Kidney glomerular epithelial cell (primary cell): Measurements from ENCODE around the gene PRLR.
A peak's percentile ranks its signal among the peaks of the same experiment; 100 is the strongest.
"Not testable (repeated sequence)": the region's sequence is repeated elsewhere in the genome, so short reads cannot be mapped to it uniquely, and the experiment has no call there.

Source experiments
- DNase-seq: peaks from one replicate; lab custom pipeline; 2025; lab: John Stamatoyannopoulos, UW

The PRLR gene

DNA sequence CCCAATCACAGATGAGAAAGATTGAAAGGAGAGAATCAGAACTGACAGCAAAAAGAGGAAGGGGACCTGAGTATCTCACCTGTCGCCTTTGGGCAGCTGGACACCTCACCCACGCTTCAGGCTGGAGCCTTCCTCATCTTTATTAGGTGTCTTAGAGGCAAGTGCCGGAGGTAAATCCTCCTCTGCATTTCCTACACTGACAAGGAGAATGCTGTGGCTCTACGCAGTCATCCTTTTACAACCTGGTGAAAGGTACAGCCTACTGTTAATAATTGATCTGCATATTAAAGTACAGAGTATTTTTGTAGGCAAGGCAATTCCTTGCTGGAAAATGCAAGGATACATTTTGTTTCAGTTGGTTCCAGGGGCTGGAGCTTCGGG lies 34.8 kb downstream of the PRLR start:
- no peak for DNase-seq

DNA sequence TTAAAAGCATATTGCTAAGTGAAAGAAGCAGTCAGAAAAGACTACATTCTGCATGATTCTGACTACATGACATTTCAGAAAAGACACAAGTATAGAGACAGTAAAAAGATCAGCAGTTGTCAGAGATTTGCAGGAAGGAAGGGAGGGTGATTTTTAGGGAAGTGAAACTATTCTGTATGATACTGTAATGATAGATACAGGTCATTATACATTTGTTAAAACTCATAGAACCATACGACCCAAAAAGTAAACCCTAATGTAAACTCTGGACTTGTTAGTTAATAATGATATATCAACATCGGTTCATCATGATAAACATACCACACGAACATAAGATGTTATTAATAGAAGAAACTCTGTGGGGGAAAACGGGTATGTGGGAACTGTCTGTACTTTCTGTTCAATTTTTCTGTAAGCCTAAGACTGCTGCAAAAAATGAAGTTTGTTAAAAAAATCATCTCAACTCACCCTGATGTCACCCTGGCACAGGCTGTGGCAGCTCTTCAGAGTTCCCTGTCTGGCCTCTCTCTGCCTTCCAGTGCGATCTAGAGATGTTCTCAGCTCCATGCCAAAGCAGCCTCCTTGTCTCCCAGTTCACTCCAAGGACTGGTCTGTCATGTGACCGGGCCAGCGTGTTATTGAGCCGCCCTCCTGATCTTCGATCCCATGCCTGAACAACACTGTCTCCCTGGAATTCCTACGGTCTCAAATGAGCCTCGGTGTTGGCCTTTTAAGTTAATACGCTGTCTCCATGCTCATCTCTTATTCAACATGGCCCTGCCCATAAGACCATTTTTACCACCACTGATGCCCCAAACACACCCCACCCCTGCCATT lies 35.4 kb downstream of the PRLR start:
- no peak for DNase-seq

DNA sequence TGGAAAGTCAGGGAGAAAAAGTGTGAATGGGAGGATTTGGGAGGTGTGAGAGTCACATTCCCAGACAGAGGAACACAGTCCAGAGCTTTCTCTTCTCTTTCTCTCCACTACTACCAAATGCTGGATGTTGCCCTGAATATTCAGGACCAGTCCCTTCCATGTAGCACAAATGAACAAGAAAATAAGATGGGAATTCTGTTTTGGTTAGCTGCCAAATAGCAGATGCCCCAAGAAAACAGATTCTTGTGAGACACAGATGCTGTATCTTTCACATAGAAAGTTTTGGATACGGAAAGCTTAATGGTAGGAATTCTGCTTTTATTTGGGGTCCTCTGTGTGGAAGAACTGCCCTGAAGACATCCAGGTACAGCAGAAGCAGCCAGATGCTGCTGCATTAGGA lies 37.8 kb downstream of the PRLR start:
- no peak for DNase-seq

DNA sequence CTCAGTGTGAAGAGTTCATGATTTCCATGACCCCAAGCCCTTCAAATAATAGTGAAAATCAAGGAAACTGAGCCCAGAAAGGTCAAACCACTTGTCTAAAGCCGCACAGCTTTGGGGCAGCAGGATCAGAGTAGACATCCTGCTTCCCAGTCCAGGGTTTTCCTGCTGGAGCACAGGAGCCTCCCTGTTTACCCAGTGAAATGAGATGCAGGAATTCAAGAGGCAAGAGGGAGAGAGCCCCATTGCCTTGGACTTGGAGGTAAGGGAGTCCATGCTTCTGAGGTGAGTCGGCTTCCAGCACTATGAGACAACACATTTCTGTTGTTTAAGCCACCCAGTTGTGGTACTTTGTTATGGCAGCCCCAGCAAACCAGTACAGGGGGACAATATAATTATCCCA lies 40.5 kb downstream of the PRLR start:
- not testable (repeated sequence) for DNase-seq

DNA sequence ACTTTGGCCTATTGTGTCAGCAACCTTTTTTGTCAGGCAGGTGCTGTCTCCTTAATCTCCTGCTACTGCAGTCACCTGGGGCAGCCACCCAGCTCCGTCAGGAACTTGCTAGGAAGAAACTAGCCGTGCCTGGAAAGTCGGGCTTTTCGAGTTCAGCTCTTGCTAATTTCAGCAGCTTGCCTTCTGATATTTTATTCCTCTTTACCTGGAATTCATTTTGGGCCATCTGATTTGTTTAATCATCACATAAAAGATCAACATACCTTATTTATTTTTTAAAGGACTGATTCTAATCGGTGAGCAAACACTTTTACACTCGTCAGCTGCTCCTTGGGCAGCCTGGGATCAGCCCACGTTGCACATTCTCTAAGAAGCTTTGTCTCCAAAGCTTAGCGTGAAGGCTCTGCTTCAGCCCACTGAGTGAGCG lies 42.2 kb downstream of the PRLR start:
- no peak for DNase-seq

DNA sequence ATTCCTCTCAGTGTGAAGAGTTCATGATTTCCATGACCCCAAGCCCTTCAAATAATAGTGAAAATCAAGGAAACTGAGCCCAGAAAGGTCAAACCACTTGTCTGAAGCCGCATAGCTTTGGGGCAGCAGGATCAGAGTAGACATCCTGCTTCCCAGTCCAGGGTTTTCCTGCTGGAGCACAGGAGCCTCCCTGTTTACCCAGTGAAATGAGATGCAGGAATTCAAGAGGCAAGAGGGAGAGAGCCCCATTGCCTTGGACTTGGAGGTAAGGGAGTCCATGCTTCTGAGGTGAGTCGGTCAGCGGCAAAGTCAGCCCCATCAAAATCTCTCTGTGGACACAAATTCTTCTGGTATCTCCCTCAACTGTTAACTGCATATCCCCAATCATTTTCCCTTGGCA lies 42.7 kb downstream of the PRLR start:
- DNase-seq = not testable (repeated sequence)

DNA sequence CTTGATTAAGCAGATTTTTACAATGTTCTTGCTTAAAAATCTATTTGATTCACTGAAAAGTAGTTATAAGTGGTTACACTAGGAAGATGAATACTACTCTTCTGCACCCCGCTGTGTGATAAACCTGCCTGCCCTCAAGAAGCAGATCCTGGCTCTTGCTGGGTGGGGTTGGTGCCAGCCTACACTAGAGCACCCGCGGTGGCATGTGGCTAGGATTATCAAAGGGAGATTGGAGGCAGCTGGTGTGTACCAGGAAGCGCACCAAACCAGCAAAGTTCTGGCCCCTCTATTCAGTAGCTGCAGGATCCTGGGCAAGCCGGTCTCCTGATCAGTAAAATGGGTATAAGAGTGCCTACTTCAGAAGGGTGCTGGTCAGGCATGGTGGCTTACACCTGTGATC lies 43.5 kb downstream of the PRLR start:
- no peak for DNase-seq

DNA sequence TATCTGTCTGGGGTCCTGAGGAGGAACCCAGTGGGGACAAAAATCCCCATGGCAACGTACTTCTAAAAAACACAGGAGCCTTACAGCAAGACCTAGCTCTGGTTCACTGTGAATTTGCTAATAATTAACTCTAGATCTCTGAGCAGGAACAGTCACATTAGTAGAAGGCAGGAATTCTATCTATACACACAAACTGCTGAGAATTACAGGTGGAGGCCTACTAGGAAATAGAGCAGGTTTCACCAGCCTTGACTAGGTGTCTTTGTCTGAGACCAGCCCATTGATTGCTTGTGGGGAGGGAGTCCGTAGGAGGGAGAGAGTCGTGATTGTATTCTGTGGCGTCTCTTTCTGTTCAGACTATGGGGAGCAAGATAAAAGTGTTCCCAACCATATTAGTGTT lies 44.8 kb downstream of the PRLR start:
- DNase-seq = peak; percentile 54

DNA sequence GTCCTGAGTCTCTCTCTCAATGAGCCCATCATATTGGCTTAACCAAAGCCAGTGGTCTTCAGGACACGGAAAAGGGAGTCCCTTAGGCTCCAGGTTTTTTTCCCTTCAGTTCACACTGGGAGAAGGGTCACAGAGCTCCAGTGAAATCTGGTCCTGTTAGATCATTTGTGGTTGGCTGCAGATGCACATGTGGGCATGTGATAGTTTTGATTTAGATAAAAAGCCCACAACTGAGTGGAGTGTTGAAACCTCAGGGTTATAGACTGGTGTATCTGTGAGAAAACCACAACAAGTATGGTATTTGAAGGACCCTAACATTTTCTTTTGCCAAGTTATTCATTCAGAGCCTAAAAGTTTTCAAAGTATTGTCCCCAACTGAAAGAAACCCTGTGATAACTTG lies 46.7 kb downstream of the PRLR start:
- no peak for DNase-seq

DNA sequence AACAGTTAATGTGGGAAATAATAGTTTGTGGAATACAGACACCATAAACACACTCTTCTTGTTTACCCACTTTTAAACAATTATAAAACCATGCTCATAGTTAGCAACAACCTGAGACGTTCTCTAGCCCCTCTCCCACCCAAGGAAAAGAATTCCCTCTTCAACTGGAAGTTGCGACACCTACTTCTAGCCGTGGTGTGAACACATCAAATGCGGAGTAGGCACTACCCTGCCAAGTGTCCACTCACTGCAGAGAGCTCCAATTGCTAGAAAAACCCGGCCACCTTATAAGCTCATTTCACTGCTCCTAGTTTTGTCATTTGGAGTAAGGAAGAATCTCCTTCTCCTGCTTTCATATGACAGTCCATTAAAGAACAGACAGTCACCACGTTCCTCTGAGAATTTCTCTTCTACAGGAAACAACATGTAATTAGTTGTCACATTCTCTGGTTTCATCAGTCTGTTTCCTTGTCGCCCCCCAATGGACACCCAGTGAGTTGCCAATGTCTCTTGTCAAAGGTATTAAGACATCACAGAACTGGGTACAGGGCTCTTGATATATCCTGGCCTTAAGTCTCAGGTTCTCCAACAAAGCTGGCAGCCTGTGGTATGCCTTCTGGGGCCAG lies 47.3 kb downstream of the PRLR start:
- DNase-seq = peak; percentile 44

DNA sequence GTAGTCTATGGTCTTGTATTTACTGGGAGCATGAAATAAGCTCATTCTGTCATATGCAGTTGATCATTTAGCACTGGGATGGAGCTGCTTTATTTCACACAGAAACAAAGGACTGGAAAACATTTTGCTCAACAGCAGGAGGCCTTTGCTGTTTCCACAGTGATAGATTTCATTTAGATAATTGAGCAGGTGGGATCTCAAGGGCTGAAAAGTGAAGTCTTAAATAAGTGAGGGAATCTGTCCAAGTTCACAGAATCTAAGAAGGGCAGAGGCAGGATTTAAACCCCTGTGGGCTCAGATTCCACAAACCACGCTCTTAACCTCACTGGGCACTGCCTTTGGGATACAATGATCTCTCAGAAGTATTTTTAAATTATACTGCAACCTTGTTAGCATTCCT lies 47.8 kb downstream of the PRLR start:
- DNase-seq = no peak

DNA sequence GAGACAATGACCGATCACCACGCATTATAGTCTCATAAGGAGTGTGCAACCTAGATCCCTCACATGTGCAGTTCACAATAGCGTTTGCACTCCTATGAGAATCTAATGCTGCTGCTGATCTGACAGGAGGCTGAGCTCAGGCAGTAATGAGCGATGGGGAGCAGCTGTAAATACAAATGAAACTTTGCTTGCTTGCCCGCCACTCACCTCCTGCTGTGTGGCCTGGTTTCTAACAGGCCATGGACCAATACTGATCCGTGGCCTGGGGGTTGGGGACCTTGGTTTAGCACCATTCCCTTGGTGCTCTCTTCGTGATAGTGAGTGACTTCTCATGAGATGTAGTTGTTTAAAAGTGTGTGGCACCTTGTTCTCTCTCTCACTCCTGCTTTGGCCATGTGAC lies 50.2 kb downstream of the PRLR start:
- DNase-seq = no peak

DNA sequence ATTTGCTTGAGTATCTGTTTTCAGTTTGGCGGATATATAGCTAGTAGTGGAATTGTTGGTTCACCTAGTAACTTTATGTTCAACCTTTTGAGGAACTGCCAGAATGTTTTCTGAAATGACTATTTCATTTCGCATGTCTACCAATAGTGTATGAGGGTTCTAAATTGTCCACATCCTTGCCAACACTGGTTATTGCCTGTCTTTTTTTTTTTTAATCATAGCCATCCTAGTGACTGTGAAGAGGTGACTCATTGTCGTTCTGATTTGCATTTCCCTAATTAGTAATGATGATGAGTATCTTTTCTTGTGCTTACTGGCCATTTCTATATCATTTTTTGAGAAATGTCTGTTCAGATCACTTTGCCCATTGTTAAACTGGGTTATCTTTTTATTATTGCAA lies 52.5 kb downstream of the PRLR start:
- DNase-seq = no peak

DNA sequence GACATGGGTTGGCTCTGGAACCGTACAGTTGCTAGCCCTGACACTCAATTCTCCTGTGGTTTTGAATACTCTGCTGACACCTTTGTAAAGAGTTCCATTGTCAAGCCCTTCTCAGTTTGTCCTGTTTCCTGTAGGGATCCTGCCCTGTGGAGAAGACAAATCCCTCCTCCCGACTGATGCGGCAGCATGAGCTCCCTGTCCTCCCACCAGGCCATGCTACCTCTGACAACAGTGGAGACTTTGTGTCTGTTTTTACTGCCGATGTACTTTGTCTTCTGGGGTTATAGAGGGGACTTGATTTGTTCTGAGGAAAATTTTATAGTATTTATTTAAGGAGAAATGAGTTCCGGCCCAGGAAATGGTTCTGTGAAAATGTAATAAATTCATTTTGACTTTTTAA lies 57.8 kb downstream of the PRLR start:
- no peak for DNase-seq

DNA sequence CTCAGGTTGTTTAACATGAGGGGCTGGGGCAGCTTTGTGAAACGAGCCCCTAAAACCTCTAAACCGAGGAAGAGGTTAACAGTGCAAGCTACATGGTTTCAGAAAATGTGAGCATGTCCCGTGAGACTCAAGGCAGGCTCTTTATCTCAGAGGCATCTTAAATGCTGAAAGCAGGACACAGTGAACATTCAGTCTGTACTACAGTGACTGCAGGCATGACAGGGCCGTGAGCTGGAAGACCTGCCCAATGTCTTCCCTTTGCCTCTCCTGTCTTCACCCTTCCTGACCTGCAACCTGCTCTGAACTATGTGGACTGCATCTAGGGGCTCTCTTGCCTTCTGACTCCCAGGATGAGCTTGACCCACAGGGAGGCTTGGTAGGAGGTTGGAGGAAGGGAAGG lies 58.3 kb downstream of the PRLR start:
- no peak for DNase-seq

DNA sequence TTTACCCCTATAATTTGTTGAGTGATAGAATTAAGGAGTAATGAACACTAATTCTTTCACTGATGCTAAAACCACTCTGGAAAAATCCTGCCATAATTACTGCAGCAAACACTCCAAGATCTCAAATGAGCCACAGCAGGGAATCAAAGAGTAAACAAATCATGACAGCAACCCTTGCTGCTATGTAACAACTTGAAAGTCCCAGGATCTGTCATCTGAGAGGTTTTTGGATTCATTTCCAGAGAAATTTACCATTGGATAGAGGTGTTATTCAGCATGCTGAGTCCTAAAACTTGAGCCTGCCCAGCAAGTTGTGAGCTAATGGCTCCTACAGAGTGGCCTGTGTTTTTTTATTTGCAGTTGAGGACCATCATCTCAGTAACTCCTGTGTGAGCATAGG lies 59.2 kb downstream of the PRLR start:
- no peak for DNase-seq

DNA sequence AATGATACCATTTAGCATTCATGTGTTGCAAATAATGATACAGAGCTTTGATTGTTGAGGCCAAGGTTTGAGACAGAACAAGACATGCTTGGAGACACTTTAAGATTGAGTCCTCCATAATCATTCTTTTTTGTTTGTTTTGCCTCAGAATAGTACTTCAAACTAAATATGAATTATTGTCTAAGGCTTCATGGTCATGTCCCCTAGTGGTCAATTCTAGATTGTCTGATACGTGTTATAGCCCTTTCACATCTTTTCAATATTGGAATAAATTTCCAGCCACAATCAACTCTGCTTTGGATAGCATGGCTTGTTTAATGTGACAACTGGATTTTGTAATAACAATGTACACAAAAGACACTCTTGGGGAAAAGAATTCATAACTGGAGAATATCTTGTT lies 64.2 kb downstream of the PRLR start:
- no peak for DNase-seq

DNA sequence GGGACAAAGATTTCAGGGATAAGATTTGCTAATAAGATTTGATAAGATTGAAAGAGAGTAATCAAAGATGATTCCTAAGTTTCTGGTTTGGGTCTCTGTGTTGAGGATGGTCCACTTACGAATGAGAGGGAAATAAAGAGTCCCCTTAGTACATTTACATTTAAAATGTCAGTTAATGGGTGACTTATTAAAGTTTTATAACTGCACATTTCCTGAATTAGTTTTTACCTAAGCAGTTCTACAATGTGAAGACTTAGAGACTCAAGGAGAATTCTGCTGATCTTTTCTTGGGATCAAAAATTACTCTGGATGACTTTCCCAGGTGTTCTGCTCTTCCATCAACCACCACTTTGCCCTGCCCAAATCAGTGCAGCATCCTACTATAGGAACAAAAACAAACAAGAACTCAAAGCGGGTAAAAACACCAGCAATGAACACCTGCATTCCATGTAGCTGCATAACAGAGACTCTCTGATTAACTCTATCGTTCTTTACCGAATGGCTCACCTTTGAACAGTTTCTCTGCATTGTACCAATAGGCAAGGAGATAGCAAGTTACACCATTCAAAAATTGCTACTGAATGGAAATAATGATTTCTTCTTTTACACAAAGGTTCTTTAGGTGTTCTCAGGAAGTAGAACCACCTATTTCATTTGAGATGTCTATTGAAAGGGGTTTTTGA lies 65.3 kb downstream of the PRLR start:
- DNase-seq = no peak

DNA sequence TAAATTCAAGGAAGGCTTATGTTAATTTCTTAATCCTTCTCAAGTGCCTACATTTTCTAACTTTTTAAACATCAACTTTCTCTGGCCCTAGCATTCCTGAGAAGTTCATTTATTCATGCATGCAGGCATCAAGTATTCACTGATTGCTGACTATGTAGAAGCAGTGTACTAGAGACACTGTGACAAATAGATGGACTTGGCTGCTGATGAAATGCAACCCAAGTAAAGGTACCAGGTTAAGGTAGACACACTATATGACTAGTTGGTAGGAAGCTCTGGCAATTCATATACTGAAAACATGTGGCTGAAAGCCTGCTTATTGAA lies 66.6 kb downstream of the PRLR start:
- no peak for DNase-seq

DNA sequence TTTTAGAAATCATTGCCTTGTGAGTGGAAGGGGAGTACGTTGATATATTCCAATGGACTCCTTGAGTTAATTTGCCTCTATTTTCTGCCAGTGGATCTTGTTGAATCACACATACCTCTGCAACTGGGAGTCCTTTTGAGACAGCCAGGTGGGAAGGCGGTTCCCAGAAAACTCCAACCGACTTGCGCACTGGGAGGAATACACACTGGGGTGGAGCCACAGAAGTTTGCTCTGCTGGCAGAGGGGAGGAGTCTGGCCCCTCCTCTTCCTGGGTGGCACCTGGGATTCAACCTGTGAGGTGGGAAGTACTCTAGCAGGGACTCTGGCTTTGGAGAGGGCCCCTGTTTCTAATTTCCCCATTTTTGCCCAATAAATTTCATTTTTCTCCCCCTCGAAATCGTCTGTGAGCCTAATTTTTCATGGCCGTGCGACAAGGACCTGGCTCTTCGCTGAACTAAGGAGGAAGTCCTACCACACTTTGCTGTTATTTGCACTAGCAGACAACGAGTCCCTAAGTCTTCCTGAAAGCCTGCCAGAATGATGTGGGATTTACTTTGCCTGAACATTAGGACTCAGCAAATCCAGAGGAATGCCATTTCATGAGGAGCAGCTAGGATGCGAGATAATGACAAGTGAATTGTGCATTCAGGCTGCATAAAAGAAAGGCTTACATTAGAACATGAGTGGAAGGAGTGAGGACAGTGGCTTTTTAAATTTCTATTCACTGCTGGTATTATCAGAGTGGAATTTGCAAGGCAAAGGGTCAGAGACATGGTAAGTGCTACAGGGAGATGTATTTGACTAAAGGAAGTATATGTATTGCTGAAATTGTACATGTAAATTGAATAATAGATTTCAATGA lies 67.2 kb downstream of the PRLR start:
- DNase-seq = no peak

DNA sequence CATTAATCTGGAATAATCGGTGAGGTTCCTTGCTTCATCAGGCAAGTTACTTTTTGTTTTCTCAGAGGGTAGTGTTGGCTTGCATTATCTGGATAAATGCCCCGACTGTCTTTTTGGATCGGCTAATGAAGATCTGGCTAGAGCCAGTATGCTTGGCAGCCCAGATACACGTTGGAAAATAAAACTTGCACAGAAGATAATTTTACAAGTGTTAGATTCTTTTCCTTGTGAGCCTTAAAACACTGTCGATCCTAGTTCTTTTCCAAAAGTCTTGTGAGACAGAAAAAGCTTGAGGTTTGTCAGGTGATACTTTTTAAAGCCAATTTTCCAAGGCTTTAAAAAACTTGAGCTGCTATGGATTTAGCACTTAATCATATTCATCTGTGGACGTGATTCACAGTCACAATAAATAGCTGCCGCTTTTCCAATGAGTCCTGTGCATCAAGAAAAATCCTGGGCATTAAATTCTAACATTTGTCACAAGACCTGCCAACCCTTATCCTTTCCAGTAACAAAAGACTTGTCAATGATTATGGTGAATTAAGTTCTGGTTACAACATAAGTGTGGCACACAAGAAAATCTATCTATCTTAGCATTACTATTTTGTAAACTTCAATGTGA lies 68.5 kb downstream of the PRLR start:
- no peak for DNase-seq

DNA sequence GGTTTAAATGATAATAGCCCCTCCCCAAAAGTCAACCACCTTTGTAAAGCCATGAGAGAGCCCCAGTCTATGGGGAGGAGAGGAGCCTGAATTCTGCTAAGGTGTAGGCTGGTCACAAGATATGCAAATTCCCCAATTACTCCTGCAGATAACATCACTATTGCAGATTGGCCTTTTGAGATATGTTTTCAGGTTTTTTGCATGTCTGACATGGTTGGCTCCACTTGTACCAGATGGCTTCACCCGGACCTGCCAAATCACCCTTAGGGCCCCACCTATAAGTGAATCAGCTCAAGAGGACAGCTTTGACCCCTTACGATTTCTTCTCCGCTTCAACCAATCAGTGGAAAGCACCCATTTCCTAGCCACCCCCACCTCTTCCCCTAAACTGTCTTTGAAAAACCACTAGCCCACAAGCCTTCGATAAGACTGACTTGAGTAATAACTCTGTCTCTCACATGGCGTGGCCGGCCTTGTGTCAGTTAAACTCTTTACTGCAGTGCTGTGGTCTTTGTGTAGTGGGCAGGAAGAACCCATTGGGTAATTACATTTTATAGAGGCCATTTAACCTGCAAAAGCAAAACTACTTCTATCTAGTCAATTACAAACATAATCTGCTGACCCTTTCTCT lies 69.7 kb downstream of the PRLR start:
- DNase-seq = no peak
